ENCODE data around the gene SYNGR3. TPM values are rescaled to one million over a fixed set of nuclear protein-coding genes. Genes with fewer than 3 reads are reported as not detected.
"Not testable (repeated sequence)": the region's sequence is repeated elsewhere in the genome, so short reads cannot be mapped to it uniquely, and the experiment has no call there.

SYNGR3 gene
- total RNA-seq, 1 experiment from 2014 or later, result 11.9 TPM

DNA sequence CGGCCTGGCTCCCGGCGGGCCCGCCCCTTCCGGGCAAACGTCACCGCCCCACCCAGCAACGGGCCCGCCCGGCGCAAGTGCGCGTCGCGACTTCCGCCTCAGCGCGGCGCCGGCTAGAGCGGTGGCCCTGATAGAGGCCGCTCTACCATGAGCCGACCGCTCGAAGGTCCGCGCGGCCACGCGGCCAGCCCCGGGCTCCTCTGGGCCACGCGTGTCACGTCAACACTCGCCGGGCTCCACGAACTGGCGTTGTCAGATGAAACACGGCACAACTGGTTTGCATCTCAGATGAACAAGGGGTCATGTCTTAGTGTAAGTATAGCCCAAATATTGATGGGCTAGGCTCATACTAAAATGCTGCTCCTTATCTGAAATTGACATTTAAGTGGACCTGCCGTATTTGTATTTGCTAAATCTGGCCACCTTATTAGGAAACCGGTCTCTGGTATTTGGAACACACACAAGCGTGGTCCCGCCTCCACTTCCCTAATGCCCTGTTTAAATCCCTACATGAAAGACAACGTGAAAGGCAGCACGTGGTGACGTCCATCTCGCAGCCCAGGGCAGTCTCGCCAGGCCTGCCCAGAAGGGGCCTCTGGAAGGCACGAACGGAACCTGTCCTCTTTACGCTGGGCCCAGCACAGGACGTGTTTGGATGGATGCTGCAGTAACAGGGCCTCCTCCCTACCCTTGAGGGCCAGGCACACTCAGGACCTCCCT, 20.2 kb downstream of the SYNGR3 start, which contains the start of gene ZNF598:
Gene ZNF598, minus strand, starts transcription at position 31 of the 720 bp plus-strand sequence.
- no peak for TF ChIP-seq CTCF (conservative IDR thresholded peaks at IDR 0.05)
- H4K5ac ChIP-seq (ENCODE audit: insufficient read length, low read depth, low read length), result peak within 1 kb of the TSS; percentile 22
- H3K23me2 ChIP-seq (ENCODE audit: insufficient read length, low read depth, low read length, poor library complexity, severe bottlenecking), result peaks cover 11% of the 10 kb centered on the region
- no peak within 1 kb of the TSS for H2AK5ac ChIP-seq (ENCODE audit: insufficient read length, low read length)
- H4K8ac ChIP-seq (replicated peaks; ENCODE audit: insufficient read length, low read depth, low read length), result peak within 1 kb of the TSS; percentile 45
- peaks cover 18 to 28% of the 10 kb centered on the region in 2 experiments for H3K4me1 Mint-ChIP-seq
- H3K79me1 ChIP-seq (ENCODE audit: insufficient read depth, low read depth, low read length, poor library complexity, severe bottlenecking), result peaks cover 21% of the 10 kb centered on the region
- no peak within 1 kb of the TSS for H3K27ac ChIP-seq (ENCODE audit: insufficient read length, low read depth, low read length)
- H3K9ac ChIP-seq (ENCODE audit: extremely low read depth, insufficient read length, low read length), result peak within 1 kb of the TSS; percentile 90
- peak within 1 kb of the TSS; percentile 52 for H3K18ac ChIP-seq (ENCODE audit: insufficient read length, low read depth, low read length)
- H2BK120ac ChIP-seq (ENCODE audit: low read depth, low read length, poor library complexity, severe bottlenecking), result no peak within 1 kb of the TSS
- H4K91ac ChIP-seq (ENCODE audit: insufficient read length, low read depth, low read length), result no peak within 1 kb of the TSS
- H3K56ac ChIP-seq (ENCODE audit: insufficient read length, low read depth, low read length), result no peak within 1 kb of the TSS
- no peak within 1 kb of the TSS; the same call in 1 of the 2 replicates for H3K4ac ChIP-seq (ENCODE audit: low read depth, low read length)
- no peaks in the 10 kb centered on the region; the same call in 1 of the 2 replicates for H3K27me3 Mint-ChIP-seq (ENCODE audit: low read depth)
- H3K4me2 ChIP-seq (ENCODE audit: insufficient read depth, insufficient read length, low read length), result peak within 1 kb of the TSS; percentile 74
- DNase-seq, result peak; percentile 72
- H2AFZ ChIP-seq (ENCODE audit: low read length), result no peak within 1 kb of the TSS
- no peaks in the 10 kb centered on the region for H3K27me3 ChIP-seq (ENCODE audit: insufficient read depth, low read length)
- H3K27ac Mint-ChIP-seq, result peak within 1 kb of the TSS; percentile 74 to 95 (median 77); a peak in 5 of 7 replicates
- H3K36me3 Mint-ChIP-seq (ENCODE audit: insufficient read depth in 1 of 3, low read depth in 3 of 3), result peaks cover 5 to 16% (median 12%) of the 10 kb centered on the region in 3 experiments
- H3K23ac ChIP-seq (ENCODE audit: insufficient read length, low read depth, low read length), result no peak within 1 kb of the TSS
- H3K14ac ChIP-seq (ENCODE audit: insufficient read depth, low read length), result peak within 1 kb of the TSS; percentile 82; the same call in 1 of the 2 replicates
- H3T11ph ChIP-seq (ENCODE audit: low read length), result no peak within 1 kb of the TSS
- no peak within 1 kb of the TSS for H2BK15ac ChIP-seq (ENCODE audit: low read depth, low read length)
- peak within 1 kb of the TSS; percentile 85 to 89 for H3K4me3 Mint-ChIP-seq
- no CpG with 5 or more reads among the region's 52 CpGs for WGBS (ENCODE audit: extremely low coverage, insufficient read length, low lambda C conversion rate)
- H2BK5ac ChIP-seq (ENCODE audit: insufficient read length, low read length), result no peak within 1 kb of the TSS
- no peaks in the 10 kb centered on the region for H4K20me1 ChIP-seq (ENCODE audit: control insufficient read depth, insufficient read depth, insufficient read length)
- H2BK20ac ChIP-seq (ENCODE audit: low read depth, low read length, poor library complexity, severe bottlenecking), result no peak within 1 kb of the TSS
- no peaks in the 10 kb centered on the region; a peak in 1 of 5 replicates for H3K9me3 Mint-ChIP-seq
- H2BK12ac ChIP-seq (ENCODE audit: insufficient read length, low read depth, low read length), result no peak within 1 kb of the TSS
- peaks cover 26% of the 10 kb centered on the region; the same call in 1 of the 2 replicates for H3K79me2 ChIP-seq (ENCODE audit: insufficient read depth, low read length)
- no peaks in the 10 kb centered on the region for H3K9me3 ChIP-seq (ENCODE audit: control insufficient read depth, low read depth, low read length)
- peaks cover 6% of the 10 kb centered on the region; the same call in 1 of the 2 replicates for H3K4me1 ChIP-seq (ENCODE audit: insufficient read depth, low read length)

DNA sequence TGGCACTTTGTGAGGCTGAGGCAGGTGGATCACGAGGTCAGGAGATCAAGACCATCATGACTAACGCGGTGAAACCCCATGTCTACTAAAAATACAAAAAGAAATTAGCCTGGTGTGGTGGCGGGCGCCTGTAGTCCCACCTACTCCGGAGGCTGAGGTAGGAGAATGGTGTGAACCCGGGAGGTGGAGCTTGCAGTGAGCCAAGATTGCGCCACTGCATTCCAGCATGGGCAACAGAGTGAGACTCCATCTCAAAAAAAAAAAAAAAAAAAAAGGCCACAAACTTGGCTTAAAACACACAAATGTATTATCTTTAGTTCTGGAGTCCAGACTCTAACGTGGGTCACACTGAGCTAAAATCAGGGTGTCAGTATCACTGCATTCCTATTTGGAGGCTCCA, 22.0 kb downstream of the SYNGR3 start:
- not testable (repeated sequence) for H3K56ac ChIP-seq (ENCODE audit: insufficient read length, low read depth, low read length); H3K27ac ChIP-seq (ENCODE audit: insufficient read length, low read depth, low read length); H4K91ac ChIP-seq (ENCODE audit: insufficient read length, low read depth, low read length); H3T11ph ChIP-seq (ENCODE audit: low read length); H3K4me2 ChIP-seq (ENCODE audit: insufficient read depth, insufficient read length, low read length); H3K9me3 Mint-ChIP-seq; H4K5ac ChIP-seq (ENCODE audit: insufficient read length, low read depth, low read length); H3K9ac ChIP-seq (ENCODE audit: extremely low read depth, insufficient read length, low read length); H2BK15ac ChIP-seq (ENCODE audit: low read depth, low read length); H2AK5ac ChIP-seq (ENCODE audit: insufficient read length, low read length); H4K20me1 ChIP-seq (ENCODE audit: control insufficient read depth, insufficient read depth, insufficient read length); H3K4ac ChIP-seq (ENCODE audit: low read depth, low read length); H2BK12ac ChIP-seq (ENCODE audit: insufficient read length, low read depth, low read length); H4K8ac ChIP-seq (replicated peaks; ENCODE audit: insufficient read length, low read depth, low read length); H2AFZ ChIP-seq (ENCODE audit: low read length); H3K23ac ChIP-seq (ENCODE audit: insufficient read length, low read depth, low read length); H2BK20ac ChIP-seq (ENCODE audit: low read depth, low read length, poor library complexity, severe bottlenecking); H3K4me3 Mint-ChIP-seq; DNase-seq; H3K27me3 Mint-ChIP-seq (ENCODE audit: low read depth); H2BK120ac ChIP-seq (ENCODE audit: low read depth, low read length, poor library complexity, severe bottlenecking); H3K9me3 ChIP-seq (ENCODE audit: control insufficient read depth, low read depth, low read length); H2BK5ac ChIP-seq (ENCODE audit: insufficient read length, low read length); H3K4me1 ChIP-seq (ENCODE audit: insufficient read depth, low read length); H3K27me3 ChIP-seq (ENCODE audit: insufficient read depth, low read length); H3K18ac ChIP-seq (ENCODE audit: insufficient read length, low read depth, low read length); H3K27ac Mint-ChIP-seq; H3K14ac ChIP-seq (ENCODE audit: insufficient read depth, low read length)
- H3K36me3 Mint-ChIP-seq (ENCODE audit: insufficient read depth in 1 of 3, low read depth in 3 of 3), result peaks cover 5 to 12% (median 10%) of the 10 kb centered on the region in 3 experiments
- WGBS (ENCODE audit: extremely low coverage, insufficient read length, low lambda C conversion rate), result no CpG with 5 or more reads among the region's 9 CpGs
- peaks cover 15% of the 10 kb centered on the region for H3K79me1 ChIP-seq (ENCODE audit: insufficient read depth, low read depth, low read length, poor library complexity, severe bottlenecking)
- H3K79me2 ChIP-seq (ENCODE audit: insufficient read depth, low read length), result peaks cover 21% of the 10 kb centered on the region; the same call in 1 of the 2 replicates
- peaks cover 15 to 21% of the 10 kb centered on the region in 2 experiments for H3K4me1 Mint-ChIP-seq
- H3K23me2 ChIP-seq (ENCODE audit: insufficient read length, low read depth, low read length, poor library complexity, severe bottlenecking), result peaks cover 11% of the 10 kb centered on the region
